ENCODE data around the gene ZCCHC18.

- TF ChIP-seq CTCF (IDR thresholded peaks at IDR 0.05) (no peak), EZH2 (IDR thresholded peaks at IDR 0.05; ENCODE audit: borderline replicate concordance, insufficient read depth, low read depth, low read length, poor library complexity, severe bottlenecking) (no peak)
Measured at GRCh38 chrX:104134583-104135261, 22.4 kb downstream of the ZCCHC18 start.
